H9 (cell line): Measurements from ENCODE around the gene FAM131C. TPM values are rescaled to one million over a fixed set of nuclear protein-coding genes. Genes with fewer than 3 reads are reported as not detected.

Source experiments
- DNase-seq: peaks from one replicate; pipeline ENCODE4 v3.0.0-alpha.2; 2017
- H2AFZ ChIP-seq: one replicate; pipeline ENCODE4 v1.6.1; 2013; ENCODE audit warnings: mild to moderate bottlenecking, low read length, control low read depth, moderate library complexity
- H2AK5ac ChIP-seq: 2 replicates; pipeline ENCODE4 v1.6.1; 2013; ENCODE audit warnings: low read length, control low read depth, mixed read lengths; ENCODE audit not compliant: insufficient read length
- H2BK120ac ChIP-seq: one replicate; pipeline ENCODE4 v1.6.1; 2013; ENCODE audit warnings: low read depth, mild to moderate bottlenecking, low read length, control low read depth, inconsistent platforms; ENCODE audit not compliant: poor library complexity, severe bottlenecking
- H2BK12ac ChIP-seq: 2 replicates; pipeline ENCODE4 v1.6.1; 2013; ENCODE audit warnings: low read length, control low read depth, mixed read lengths, low read depth; ENCODE audit not compliant: insufficient read length
- H2BK15ac ChIP-seq: 2 replicates; pipeline ENCODE4 v1.6.1; 2013; ENCODE audit warnings: low read depth, low read length, control low read depth
- H2BK20ac ChIP-seq: one replicate; pipeline ENCODE4 v1.6.1; 2013; ENCODE audit warnings: low read depth, mild to moderate bottlenecking, low read length, control low read depth, inconsistent platforms; ENCODE audit not compliant: poor library complexity, severe bottlenecking
- H2BK5ac ChIP-seq: 2 replicates; pipeline ENCODE4 v1.6.1; 2013; ENCODE audit warnings: low read length, control low read depth, mixed read lengths; ENCODE audit not compliant: insufficient read length
- H3K14ac ChIP-seq: 2 replicates; pipeline ENCODE4 v1.6.1; 2013; ENCODE audit warnings: low read length, control low read depth; ENCODE audit not compliant: insufficient read depth
- H3K18ac ChIP-seq: 2 replicates; pipeline ENCODE4 v1.6.1; 2013; ENCODE audit warnings: low read depth, mild to moderate bottlenecking, mixed read lengths, low read length, control low read depth; ENCODE audit not compliant: insufficient read length
- H3K23ac ChIP-seq: 2 replicates; pipeline ENCODE4 v1.6.1; 2013; ENCODE audit warnings: low read length, control low read depth, mixed read lengths, low read depth; ENCODE audit not compliant: insufficient read length
- H3K23me2 ChIP-seq: 2 replicates; pipeline ENCODE4 v1.6.1; 2013; ENCODE audit warnings: low read depth, mild to moderate bottlenecking, mixed read lengths, low read length, control low read depth; ENCODE audit not compliant: insufficient read length, poor library complexity, severe bottlenecking
- H3K27ac ChIP-seq: 2 replicates; pipeline ENCODE4 v1.5.1; 2013; ENCODE audit warnings: low read length, control low read depth, mixed read lengths, low read depth; ENCODE audit not compliant: insufficient read length
- H3K27me3 ChIP-seq: 2 replicates; pipeline ENCODE4 v1.6.1; 2013; ENCODE audit warnings: low read length, control low read depth, inconsistent platforms; ENCODE audit not compliant: insufficient read depth
- H3K4ac ChIP-seq: 2 replicates; pipeline ENCODE4 v1.6.1; 2013; ENCODE audit warnings: low read depth, mild to moderate bottlenecking, control low read depth, inconsistent platforms, low read length, moderate library complexity
- H3K4me1 ChIP-seq: 2 replicates; pipeline ENCODE4 v1.6.1; 2013; ENCODE audit warnings: low read length, control low read depth, inconsistent platforms; ENCODE audit not compliant: insufficient read depth
- H3K4me2 ChIP-seq: 2 replicates; pipeline ENCODE4 v1.6.1; 2013; ENCODE audit warnings: low read length, control low read depth, mixed read lengths; ENCODE audit not compliant: insufficient read length, insufficient read depth
- H3K56ac ChIP-seq: 2 replicates; pipeline ENCODE4 v1.6.1; 2013; ENCODE audit warnings: low read depth, mild to moderate bottlenecking, mixed read lengths, low read length, control low read depth; ENCODE audit not compliant: insufficient read length
- H3K79me1 ChIP-seq: 2 replicates; pipeline ENCODE4 v1.6.1; 2013; ENCODE audit warnings: low read depth, mild to moderate bottlenecking, moderate library complexity, low read length, control low read depth, inconsistent platforms; ENCODE audit not compliant: insufficient read depth, poor library complexity, severe bottlenecking
- H3K79me2 ChIP-seq: 2 replicates; pipeline ENCODE4 v1.6.1; 2013; ENCODE audit warnings: low read length, control low read depth, inconsistent platforms; ENCODE audit not compliant: insufficient read depth
- H3K9ac ChIP-seq: 2 replicates; pipeline ENCODE4 v1.6.1; 2013; ENCODE audit warnings: low read length, control low read depth, mixed read lengths; ENCODE audit not compliant: insufficient read length; ENCODE audit errors: extremely low read depth
- H3K9me3 ChIP-seq: one replicate; pipeline ENCODE4 v1.6.1; 2013; ENCODE audit warnings: low read depth, low read length, inconsistent platforms; ENCODE audit not compliant: control insufficient read depth
- H3T11ph ChIP-seq: one replicate; pipeline ENCODE4 v1.6.1; 2013; ENCODE audit warnings: mild to moderate bottlenecking, low read length, control low read depth, inconsistent platforms
- H4K20me1 ChIP-seq: one replicate; pipeline ENCODE4 v1.6.1; 2013; ENCODE audit not compliant: control insufficient read depth, insufficient read length, insufficient read depth
- H4K5ac ChIP-seq: 2 replicates; pipeline ENCODE4 v1.6.1; 2013; ENCODE audit warnings: low read depth, mild to moderate bottlenecking, mixed read lengths, low read length, control low read depth; ENCODE audit not compliant: insufficient read length
- H4K8ac ChIP-seq: replicated peaks from 2 replicates; pipeline ENCODE4 v1.6.1; 2013; ENCODE audit warnings: low read length, control low read depth, mixed read lengths, low read depth; ENCODE audit not compliant: insufficient read length
- H4K91ac ChIP-seq: 2 replicates; pipeline ENCODE4 v1.6.1; 2013; ENCODE audit warnings: low read depth, mild to moderate bottlenecking, moderate library complexity, mixed read lengths, low read length, control low read depth; ENCODE audit not compliant: insufficient read length
- H3K27ac Mint-ChIP-seq, 3 experiments: 2 replicates in 2 of 3; 3 replicates in 1 of 3; pipeline ENCODE4 v1.8.0; 2020 to 2021; ENCODE audit warnings: mixed read lengths in 3 of 3, mild to moderate bottlenecking in 1 of 3, moderate library complexity in 1 of 3
- H3K27me3 Mint-ChIP-seq: 2 replicates; pipeline ENCODE4 v1.8.0; 2021; ENCODE audit warnings: low read depth, mild to moderate bottlenecking, moderate library complexity, mixed read lengths
- H3K36me3 Mint-ChIP-seq, 3 experiments: 2 replicates in 2 of 3; 3 replicates in 1 of 3; pipeline ENCODE4 v1.8.0; 2020 to 2021; ENCODE audit warnings: low read depth in 3 of 3, mixed read lengths in 3 of 3; ENCODE audit not compliant: insufficient read depth in 1 of 3
- H3K4me1 Mint-ChIP-seq, 2 experiments: 2 replicates each; pipeline ENCODE4 v1.8.0; 2020; ENCODE audit warnings: mixed read lengths in 2 of 2
- H3K4me3 Mint-ChIP-seq, 2 experiments: 2 replicates in 1 of 2; 3 replicates in 1 of 2; pipeline ENCODE4 v1.8.0; 2020 to 2021; ENCODE audit warnings: mild to moderate bottlenecking in 2 of 2, mixed read lengths in 2 of 2, moderate library complexity in 1 of 2
- H3K9me3 Mint-ChIP-seq, 2 experiments: 2 replicates in 1 of 2; 3 replicates in 1 of 2; pipeline ENCODE4 v1.8.0; 2020; ENCODE audit warnings: mild to moderate bottlenecking in 2 of 2, mixed read lengths in 2 of 2, moderate library complexity in 1 of 2
- CTCF ChIP-seq: fragments of 200-600 bp; sonication (generic); conservative IDR thresholded peaks from 3 replicates; pipeline ENCODE4 v1.8.0; 2021; ENCODE audit warnings: antibody characterized with exemption, mild to moderate bottlenecking
- WGBS: extraction: QIAGEN DNeasy Blood & Tissue Kit; methylation state at CpG from one replicate; pipeline ENCODE4 v1.1.7; 2013; ENCODE audit warnings: missing lambda C conversion rate, low lambda C conversion rate, mixed read lengths; ENCODE audit not compliant: insufficient read length; ENCODE audit errors: extremely low coverage; 5-methylcytosine and 5-hydroxymethylcytosine counted together
- total RNA-seq: library from RNA; stranded (reverse); gene quantifications from 2 replicates; pipeline ENCODE4 v1.2.1, GENCODE V29; 2021

FAM131C gene
- total RNA-seq, 1 experiment from 2014 or later: 0.61 TPM

- peaks cover 0 to 3% (median 2%) of the 10 kb centered on the region in 3 experiments; a peak in 4 of 7 replicates for H3K36me3 Mint-ChIP-seq
- Histone ChIP-seq H2BK120ac (no peak overlapping the region), H3K4me1 (peaks cover 13% of the 10 kb centered on the region), H3K23ac (no peak overlapping the region), H3K56ac (no peak overlapping the region), H4K5ac (no peak overlapping the region), H3K79me1 (no peaks in the 10 kb centered on the region), H4K91ac (no peak overlapping the region), H2AFZ (no peak overlapping the region), H2BK12ac (no peak overlapping the region), H2BK15ac (no peak overlapping the region), H3K79me2 (no peaks in the 10 kb centered on the region), H2BK5ac (no peak overlapping the region), H3K4me2 (no peak overlapping the region), H3K18ac (no peak overlapping the region), H4K20me1 (no peaks in the 10 kb centered on the region), H2BK20ac (no peak overlapping the region), H3K4ac (no peak overlapping the region), H3K9ac (no peak overlapping the region), H2AK5ac (no peak overlapping the region), H3K14ac (no peak overlapping the region), H4K8ac (no peak overlapping the region), H3K27me3 (no peaks in the 10 kb centered on the region), H3K27ac (no peak overlapping the region), H3K23me2 (no peaks in the 10 kb centered on the region), H3T11ph (no peak overlapping the region), H3K9me3 (no peaks in the 10 kb centered on the region)
- DNase-seq: peak; percentile 21
- peak overlapping the region in 1 of 2 experiments; percentile 17; a peak in 1 of 5 replicates for H3K4me3 Mint-ChIP-seq
- H3K27me3 Mint-ChIP-seq: peaks cover 6% of the 10 kb centered on the region; the same call in 1 of the 2 replicates
- H3K9me3 Mint-ChIP-seq: no peaks in the 10 kb centered on the region; a peak in 1 of 5 replicates
- peak overlapping the region in 1 of 3 experiments; percentile 39; a peak in 1 of 7 replicates for H3K27ac Mint-ChIP-seq
- H3K4me1 Mint-ChIP-seq: peaks cover 78 to 87% of the 10 kb centered on the region in 2 experiments
- no peak for TF ChIP-seq CTCF
- WGBS: no CpG with 5 or more reads among the region's 8 CpGs
Measured at GRCh38 chr1:16117936-16118335, 44.5 kb upstream of the FAM131C start.
